Measurements from ENCODE around the gene INO80.
"Not testable (repeated sequence)": the region's sequence is repeated elsewhere in the genome, so short reads cannot be mapped to it uniquely, and the experiment has no call there.

The INO80 gene

DNA sequence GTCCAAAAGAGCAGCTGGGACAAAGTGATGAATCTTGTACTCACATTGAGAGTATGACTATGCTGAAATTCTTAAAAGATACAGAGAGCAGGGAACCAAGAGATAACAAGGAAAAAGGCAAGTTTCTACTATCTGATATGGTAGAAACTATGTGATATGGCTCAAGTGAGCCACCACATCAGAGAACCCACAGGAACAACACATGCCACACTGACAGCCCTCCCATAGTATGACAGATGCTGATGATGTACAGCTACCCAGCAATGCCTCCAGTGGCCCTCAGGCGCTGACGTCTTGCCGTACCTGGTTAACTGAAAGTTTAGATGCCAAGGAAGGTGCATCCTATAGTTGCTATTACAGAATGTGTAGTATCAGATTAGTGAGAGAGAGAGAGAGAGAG is 120.4 kb downstream of the INO80 start:
- DNase-seq: no peak

DNA sequence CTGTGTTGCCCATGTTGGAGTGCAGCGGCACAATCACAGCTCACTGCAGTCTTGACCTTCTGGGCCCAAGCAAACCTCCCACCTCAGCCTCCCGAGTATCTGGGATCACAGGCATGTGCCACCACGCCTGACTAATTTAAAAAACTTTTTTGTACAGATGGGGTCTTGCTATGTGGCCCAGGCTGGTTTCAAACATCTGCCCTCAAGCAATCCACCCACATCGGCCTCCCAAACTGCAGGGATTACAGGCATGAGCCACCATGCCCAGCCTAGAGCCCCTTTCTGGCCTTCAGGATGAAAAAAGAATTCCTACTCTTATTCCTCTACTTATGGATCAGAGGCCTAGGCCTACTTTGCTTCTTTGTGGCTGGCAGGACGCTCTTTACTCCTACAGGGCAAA is 123.3 kb downstream of the INO80 start:
- DNase-seq: no peak

DNA sequence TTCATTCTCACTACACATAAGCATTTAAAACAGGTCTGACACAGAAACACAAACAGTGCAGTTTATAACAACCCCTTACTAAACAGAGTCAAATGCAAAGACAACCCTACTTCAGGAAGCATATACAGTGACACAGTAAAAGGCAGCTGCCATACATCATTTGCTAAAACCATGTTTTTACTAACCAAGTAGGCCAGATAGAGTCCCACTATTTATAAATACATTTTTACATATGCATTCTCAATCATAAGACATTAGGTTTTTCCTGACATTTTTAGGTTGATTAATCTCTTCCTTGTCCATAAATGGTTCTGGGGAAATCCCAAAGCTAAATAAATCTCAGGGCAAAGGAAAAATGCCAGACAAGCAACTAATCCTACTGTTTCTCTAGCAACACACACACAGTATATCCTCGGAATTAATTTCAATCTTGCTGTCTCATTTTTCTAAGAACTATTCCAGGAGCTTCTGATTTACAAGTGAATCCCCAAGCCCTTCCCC is 123.8 kb downstream of the INO80 start:
- no peak for DNase-seq

DNA sequence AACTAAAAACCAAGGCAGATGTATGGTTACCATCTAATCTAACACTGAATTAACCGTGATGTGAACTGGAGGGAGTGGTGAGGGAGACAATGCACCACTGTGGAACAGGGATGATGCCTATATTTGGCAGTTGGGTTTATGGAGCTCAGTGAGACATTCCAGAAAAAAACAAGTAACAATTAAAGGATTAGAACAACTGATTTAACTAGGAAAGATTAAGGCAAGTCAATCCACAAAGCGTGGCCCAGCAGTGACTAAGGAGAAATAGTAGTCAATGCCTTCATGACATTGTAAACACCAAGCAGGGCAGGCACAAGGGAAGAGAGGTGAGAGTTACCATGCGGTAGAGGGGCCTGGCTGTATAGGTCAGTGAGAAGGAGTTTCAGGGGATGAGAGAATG is 124.7 kb downstream of the INO80 start:
- DNase-seq: no peak

DNA sequence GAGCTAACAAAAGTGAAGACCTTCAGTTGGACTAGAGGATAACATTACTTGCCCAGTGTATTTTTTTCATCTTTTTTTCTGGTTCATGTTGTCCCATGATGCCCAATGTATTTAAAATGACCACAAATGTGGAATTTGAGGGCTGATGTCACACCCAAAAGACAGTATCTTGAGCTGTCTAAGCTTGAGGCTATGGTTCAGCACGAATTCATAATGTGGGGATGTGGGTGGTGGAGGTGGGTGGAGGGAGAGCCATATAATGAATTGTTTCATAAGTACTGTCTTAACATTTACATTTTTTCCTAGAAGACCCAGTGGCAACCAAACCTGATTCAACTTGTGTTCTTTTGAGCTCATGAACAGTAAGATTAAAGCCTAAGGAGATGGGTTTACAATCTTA is 125.3 kb downstream of the INO80 start:
- no peak for DNase-seq

DNA sequence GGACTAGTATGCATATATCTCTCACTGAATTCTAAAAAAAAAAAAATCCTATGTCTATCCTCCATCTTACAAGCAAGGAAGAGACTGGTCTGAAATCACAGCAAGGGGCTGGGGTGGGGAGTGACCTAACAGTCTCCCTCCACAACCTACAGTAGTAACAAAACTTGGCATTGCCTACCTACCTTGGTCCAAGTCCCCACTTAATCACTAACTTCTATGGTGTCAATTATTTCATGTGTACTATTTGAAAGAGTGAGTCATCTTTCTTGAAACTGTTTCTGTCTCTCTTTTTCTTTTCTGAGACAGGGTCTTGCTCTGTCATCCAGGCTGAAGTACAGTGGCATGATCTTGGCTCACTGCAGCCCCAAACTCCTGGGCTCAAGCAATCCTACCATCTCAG is 126.0 kb downstream of the INO80 start:
- DNase-seq: no peak

DNA sequence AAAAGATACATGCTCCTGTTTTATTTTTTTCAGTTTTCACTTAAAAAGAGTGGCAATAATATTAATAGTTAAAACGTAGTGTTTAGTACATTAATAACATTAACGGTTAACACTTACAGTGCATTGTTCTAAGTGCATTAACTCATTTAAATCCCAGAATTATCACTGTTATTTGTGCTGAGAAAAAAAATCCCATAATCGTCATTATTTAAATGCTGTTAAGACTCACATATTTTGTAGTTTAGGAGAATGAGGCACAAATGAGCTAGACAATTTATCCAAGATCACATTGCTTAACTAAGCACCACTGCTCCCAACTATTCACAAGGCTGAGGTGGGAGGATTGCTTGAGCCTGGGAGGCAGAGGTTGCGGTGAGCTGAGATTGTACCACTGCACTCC is 127.9 kb downstream of the INO80 start:
- no peak for DNase-seq

DNA sequence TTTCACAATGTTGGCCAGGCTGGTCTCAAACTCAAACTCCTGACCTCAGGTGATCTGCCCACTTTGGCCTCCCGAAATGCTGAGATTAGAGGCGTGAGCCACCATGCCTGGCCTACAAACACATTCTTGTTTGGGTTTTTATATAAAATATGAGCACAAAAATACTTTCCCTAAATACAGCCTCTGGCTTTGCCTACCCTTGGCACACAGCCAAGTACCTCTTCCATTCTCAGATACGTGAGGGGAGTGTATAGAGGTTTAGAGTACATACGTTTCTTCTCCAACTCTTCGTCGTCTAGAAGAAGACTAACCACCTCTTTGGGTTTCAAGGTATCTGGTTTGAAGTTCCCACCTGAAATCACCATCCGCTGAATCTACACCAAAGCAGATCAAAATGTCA is 129.3 kb downstream of the INO80 start:
- no peak for DNase-seq

DNA sequence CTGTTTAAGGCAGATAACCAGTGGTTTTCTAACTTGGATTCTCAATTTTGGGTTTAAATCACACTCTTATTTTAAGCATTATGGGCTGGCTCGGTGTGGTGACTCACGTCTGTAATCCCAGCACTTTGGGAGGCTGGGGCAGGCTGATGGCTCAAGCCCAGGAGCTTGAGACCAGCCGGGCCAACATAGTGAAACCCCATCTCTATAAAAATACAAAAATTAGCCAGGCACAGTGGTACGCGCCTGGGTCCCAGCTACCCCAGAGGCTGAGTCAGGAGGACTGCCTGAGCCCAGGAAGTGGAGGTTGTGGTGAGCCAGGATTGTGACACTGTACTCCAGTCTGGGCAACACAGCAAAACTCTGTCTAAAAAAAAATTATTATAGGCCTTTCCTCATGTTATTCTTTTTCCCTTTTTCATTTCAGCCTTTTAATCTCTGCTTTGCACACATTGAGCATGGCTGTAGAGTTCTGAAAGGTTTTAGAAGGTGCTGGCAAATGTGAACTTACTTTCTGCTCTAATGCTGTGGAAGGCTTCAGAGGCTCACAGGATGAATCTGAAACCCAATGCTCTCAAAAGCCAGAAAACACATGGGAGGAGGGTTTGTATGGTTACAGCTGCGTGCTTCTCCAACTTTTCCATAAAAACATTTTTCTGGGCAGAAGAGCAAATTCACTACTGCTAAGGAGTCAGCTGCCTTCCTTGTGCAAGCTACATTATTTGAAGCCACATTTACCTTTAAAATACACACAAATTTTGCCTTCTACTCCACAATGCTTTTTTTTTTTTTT is 130.3 kb downstream of the INO80 start:
- peak; percentile 4 for DNase-seq

DNA sequence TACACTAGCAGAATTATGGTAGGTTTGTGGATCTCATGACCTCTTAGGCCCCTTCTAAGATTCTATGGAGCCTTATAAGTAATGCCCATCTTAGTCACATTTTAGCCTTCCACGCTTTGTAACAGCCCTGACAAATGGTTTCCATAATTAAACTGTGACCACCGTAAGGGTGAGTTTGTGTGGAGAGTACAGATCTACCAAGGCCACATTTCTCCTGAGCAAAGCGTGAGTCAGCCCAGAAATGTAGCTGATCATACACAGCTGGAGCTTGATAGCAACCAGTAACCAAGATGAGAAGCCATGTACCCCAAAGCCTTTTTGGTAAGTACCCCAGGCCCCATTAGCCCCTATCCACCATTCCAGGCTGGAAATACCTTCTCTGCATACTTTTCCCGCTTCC is 131.1 kb downstream of the INO80 start:
- DNase-seq: no peak

DNA sequence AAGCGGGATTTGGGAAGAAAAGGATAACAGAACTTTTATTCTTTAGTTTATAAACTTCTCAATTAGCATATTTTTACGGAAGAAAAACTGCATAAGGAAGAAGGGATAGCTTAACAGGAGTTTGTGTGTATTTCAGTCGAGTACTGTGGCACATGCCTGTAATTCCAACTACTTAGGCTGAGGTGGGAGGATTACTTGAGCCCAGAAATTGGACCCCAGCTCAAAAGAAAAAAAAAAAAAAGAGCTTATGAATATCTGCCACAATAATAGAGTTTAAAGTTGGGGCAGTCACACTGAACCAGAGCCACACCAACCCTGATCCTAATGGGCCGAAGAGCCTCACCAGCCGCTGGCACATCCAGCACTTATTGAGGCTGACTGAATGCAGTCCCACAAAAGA is 131.7 kb downstream of the INO80 start:
- no peak for DNase-seq

DNA sequence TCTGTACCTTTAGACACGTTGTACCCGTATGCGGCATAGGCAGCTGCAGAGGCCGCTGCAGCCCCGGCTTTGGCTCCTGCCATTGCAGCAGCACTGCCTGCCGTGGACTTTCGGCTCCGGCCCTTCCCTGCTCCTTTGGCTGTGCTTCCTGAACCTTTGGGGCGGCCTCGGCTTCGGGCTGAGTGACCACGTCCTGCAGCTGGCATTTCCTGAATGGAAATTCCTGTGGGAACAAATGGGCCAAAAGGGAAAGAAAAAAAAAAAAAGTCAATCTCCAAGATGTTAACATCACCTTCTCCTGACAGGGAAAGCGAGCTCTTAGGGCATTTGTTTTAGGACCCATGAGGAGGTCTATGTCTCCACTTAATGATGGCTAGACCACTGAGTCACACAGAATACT is 133.2 kb downstream of the INO80 start:
- no peak for DNase-seq

DNA sequence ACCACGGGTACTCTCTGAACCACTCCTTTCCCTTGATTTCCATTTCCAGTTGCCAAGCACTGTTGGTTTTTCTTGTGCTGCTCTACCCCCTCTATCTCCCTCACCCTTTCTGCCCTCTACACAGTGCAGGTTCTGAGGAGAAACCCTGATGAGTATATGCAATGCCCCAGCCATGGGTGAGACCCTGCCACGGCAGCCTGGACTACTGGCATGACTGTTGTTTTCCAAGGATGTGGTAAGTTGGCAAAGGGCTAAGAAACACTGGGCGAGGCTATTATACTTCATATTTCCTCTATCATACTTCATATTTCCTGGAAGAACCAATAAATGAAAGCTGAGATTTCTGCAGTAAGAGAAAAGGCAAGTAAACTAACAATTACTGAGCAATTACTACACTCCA is 134.9 kb downstream of the INO80 start:
- no peak for DNase-seq

DNA sequence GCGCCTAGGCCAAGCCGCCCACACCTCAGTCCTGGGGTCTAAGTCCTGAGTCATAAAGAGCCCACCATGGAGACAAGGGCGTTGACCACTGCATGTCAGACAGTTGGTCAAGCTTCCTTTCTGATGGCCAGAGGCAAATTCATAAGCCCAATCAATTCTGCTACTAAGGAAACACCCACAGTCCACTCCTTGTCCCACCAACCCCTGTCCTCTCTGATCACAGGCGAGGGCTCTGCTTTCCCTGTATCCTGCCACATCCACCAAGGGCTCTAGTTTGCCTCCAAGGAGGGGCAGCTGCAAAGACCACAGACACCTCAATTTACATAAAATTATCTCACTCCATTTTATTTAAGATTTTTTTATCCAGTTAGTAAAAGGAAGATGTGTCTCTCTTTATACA is 137.5 kb downstream of the INO80 start:
- DNase-seq: no peak

DNA sequence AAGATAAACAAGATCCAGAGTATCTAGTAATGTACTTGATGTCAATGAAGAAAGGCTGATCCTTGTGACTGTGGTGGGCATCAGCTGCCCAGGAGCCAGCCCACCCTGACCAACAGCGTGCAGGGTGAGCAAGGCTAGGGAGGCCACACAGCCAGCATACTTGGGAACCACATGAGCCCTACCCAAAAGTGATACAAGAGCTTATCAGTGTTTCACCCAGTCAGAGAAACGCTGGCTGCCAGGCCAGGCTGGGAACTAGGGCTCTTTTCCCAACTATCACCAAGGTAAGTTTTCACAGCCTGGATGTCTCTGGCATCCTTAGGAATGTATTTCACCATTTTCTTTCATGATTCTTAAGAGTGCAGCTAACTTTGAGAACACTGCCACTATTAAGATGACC is 137.9 kb downstream of the INO80 start:
- DNase-seq: no peak

DNA sequence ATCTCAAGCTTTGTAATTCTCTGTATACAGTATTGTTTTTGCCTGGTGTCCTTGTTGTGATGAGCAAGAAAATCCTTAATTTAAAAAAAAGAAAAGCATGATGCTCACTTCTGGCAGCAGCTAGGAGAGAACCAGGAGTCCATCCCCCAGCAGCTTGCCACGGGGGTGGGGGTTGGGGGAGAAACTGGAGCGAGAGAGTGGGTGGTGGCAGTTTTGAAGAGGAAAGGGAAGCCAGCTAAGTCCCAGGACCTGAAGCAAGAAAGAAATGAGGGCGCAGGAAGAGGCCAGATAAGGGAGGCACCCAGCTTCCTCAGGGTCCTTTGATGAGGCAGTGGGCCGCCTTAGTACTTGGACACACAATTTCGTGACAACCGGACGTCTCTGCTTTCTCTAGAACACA is 139.3 kb downstream of the INO80 start:
- DNase-seq: no peak

DNA sequence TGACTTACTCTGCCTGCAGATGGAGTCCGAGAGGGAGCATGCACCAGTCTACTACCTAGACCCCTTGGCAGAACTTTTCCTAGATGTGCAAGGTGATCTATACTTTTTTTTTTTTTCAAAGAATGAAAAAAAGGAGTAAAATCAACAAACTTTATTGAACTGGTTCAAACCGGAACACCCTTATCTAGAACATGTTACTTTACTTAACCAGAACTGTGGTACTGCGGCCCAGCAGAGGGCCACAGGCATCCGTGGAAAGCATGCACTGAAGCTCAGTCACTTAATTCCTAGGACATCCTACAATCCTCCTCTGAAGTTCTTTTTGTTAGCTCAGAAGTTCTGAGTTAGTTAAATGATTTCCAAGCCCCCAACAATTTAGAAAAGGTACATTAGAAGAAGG is 141.2 kb downstream of the INO80 start:
- no peak for DNase-seq

DNA sequence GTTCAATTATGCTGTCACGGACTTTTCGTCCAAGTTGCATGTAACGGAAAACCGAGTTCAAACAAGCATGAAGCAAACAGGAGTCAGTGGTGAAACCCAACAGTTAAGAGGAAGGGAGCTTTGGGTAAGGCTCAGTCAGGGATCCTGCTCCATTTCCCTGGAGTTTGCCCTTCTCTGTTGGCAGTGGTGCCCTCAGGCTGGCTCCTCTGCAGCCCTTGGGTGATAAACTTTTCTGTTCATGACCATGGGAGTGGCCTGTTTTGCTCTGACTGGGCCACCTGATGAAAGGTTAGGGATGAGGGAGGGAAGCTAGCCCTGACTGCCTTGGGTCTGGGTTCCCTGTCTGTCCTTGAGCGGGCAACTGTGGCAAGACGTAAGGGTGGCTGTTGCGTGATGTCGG is 146.7 kb downstream of the INO80 start:
- DNase-seq: no peak

DNA sequence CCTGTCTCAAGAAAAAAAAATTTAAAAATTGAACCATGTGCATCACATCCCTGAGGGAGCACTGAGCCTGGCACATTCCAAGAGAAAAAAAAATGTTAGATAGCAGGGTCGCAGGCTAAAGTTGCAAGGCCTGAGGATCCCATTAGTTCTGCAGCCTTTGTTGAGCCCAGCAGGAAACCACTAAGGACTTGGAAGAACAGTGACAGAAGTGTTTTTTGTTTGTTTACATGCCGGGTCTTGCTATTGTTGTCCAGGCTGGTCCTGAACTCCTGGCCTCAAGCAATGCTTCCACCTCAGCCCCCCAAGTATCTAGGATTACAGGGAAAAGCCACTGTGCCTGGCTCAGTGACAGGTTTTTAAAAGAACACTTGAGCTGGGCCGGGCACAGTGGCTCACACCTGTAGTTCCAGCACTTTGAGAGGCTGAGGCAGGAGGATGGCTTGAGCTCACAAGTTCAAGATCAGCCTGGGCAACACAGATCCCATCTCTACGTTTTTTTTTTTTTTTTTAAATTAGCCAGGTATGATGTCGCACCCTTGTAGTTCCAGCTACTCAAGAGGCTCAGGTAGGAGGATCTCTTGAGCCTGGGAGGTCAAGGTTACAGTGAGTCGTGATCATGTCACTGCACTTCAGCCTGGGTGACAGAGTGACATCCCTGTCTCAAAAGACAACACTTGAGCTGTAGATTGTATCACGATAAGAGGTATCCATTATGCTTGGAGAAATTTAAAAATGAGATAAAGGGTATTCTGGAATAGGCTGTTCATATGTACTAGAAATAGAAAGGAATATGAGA is 147.6 kb downstream of the INO80 start:
- no peak for DNase-seq

DNA sequence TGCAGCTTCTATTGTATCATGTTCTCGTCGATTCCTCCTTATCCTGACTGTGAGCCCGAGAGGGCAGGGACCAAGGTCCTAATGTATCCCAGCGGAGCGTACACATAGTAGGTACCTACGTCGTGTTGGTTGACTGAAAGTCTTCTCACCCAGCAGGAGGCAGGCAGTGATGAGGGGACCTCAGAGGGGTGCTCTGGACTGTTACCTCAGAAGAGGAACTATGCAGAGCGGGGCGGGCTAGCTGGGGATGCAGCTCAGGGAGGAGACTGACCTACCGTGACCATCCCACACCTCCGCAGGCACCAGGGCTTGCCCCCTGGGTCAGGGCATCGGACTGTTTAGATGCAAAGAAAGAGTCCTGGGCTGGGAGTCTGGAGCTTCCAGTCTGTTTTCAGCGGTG is 151.4 kb downstream of the INO80 start:
- DNase-seq: no peak

DNA sequence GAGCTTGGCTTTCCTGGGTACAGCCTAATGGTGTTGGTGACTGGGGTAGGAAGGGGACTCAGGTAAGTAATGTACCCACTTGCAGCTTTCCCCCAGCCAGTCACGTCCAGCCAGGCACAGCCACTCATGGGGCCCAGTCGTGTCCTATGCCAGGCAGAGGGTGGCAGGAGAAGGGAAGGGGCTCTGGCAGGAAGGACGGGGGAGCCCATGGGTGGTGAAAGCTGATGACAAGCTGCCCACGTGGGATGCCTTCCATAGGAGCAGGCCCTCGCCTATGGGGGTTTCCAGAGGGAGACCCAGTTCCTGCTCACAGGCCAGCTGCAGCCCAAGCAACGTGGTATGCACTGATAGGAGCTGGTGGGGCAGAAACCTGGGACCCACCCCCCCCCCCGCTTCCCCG is 152.1 kb downstream of the INO80 start:
- no peak for DNase-seq

DNA sequence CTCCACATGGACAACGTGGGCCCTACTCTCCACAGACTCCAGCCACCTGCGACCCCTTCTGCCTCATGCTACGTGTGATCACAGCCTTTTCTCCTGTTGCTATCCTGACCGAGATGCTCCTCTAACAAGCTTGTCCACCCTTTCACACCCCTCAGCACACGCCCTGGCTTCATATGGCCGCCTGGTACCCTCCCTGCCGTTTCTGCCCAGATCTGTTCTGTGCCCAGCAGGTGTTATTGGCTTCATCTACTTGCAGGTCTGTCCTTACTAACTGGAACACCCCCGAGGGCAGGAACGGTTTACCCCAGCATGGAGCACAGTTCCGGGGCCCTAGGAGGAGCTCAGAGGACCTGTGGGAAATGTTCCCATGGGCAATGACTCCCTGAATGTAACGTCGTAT is 152.9 kb downstream of the INO80 start:
- DNase-seq: no peak

DNA sequence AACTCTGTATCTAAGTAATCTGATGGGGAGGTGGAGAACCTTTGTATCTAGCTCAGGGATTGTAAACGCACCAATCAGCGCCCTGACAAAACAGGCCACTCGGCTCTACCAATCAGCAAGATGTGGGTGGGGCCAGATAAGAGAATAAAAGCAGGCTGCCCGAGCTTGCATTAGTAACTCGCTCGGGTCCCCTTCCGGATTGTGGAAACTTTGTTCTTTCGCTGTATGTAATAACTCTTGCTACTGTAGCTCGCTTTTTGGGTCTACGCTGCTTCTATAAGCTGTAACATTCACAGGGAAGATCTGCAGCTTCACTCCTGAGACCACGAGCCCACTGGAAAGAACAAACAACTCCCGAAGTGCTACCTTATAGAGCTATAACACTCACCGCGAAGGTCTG is 153.8 kb downstream of the INO80 start:
- DNase-seq: not testable (repeated sequence)

DNA sequence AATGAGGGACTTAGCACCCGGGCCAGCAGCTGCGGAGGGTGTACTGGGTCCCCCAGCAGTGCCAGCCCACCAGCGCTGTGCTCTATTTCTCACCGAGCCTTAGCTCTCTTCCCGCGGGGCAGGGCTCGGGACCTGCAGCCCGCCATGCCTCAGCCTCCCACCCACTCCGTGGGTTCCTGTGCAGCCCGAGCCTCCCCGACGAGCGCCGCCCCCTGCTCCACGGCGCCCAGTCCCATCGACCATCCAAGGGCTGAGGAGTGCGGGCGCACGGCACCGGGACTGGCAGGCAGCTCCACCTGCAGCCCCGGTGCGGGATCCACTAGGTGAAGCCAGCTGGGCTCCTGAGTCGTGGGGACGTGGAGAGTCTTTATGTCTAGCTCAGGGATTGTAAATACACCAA is 154.3 kb downstream of the INO80 start:
- not testable (repeated sequence) for DNase-seq

DNA sequence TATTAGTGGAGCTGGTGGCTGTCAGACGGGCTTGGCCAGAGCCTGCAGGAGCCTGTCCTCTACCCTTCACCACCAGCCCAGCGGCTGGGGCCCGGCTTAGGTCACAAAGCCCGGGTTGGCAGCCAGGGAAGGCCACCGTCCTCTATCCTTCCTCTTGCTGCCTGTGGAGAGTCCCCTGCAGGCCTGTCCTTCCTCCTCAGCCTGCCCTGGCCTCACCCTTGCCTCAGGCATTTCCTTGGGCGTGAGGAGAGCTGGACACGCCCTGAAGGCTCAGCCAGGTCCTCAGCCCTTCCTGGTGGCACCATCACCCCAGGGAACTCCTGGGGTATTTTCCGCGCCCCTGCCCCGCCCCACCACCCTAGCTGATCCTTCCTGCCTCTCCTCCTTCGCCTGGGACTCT is 155.2 kb downstream of the INO80 start:
- DNase-seq: no peak

Data from NK-92 treated with Interleukin-12 subunit alpha and Interleukin-12 subunit beta, amount 100 ng/mL, for 24 hours (cell line).